GM23248 (cell line): ENCODE measurements around the gene RPS6KC1.

Experiments used
- EZH2 ChIP-seq: fragments of 200-600 bp; sonication (generic); IDR thresholded peaks from 2 replicates; pipeline ENCODE4 v1.6.1; 2018; ENCODE audit warnings: antibody characterized with exemption, mild to moderate bottlenecking; ENCODE audit not compliant: insufficient read depth, poor library complexity, severe bottlenecking
- EZH2phosphoT487 ChIP-seq: fragments of 200-600 bp; sonication (generic); IDR thresholded peaks from 2 replicates; pipeline ENCODE4 v1.6.1; 2018; ENCODE audit warnings: antibody characterized with exemption, moderate library complexity, mild to moderate bottlenecking, low read depth; ENCODE audit not compliant: insufficient read depth

- TF ChIP-seq EZH2 (no peak), EZH2phosphoT487 (no peak)
Observed at GRCh38 chr1:213135572-213135971, 84.5 kb downstream of the RPS6KC1 start.
